HG02610 (cell line): ENCODE data around the gene DUS1L.

Experiments used
- ATAC-seq: cut with Tn5 transposase; IDR thresholded peaks from one replicate; pipeline ENCODE4 v1.9.1; 2021; ENCODE audit warnings: mild to moderate bottlenecking, moderate library complexity; ENCODE audit not compliant: unreplicated experiment

Gene DUS1L

DNA sequence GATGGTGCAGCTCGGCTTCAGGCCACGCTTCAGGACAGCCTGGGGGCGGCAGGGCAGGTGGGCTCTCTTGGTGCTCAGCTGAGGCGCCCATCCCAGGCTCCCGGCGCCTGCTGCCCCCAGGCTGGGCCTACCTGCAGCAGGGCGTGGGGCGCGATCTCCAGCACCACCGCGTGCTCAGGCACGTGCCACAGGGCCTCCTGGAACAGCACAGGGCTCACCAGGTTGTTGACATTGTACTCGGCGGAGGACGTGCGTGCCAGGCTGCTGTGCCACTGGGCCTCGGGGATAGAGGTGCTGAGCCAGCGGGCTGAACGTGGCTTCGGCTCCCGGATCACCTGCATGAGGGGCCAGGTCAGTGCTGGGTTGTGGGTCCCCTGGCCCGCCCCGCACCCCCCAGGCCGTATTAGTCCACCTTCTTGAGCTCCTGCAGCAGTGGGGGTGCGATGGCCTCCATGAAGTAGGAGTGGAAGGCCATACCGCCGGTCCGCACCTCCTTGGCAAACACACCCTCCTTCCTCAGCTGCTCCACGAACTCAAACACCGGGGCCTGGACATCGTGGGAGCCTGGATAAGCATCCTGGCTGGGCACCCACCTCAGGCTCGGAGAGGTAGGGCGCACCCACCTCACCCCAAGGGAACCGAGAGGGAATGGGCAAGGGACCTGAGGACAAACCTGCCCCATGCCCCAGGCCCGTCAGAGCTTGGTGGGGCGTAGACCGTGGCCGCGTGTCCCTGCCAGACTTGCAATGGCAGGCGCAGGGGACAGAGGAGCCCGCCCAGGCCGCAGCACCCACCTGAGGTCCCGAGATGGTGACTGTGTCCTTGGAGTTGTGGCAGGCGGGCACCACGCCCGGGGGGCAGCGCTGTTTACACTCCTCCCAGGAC is 23.5 kb upstream of the DUS1L start:
- ATAC-seq = no peak

DNA sequence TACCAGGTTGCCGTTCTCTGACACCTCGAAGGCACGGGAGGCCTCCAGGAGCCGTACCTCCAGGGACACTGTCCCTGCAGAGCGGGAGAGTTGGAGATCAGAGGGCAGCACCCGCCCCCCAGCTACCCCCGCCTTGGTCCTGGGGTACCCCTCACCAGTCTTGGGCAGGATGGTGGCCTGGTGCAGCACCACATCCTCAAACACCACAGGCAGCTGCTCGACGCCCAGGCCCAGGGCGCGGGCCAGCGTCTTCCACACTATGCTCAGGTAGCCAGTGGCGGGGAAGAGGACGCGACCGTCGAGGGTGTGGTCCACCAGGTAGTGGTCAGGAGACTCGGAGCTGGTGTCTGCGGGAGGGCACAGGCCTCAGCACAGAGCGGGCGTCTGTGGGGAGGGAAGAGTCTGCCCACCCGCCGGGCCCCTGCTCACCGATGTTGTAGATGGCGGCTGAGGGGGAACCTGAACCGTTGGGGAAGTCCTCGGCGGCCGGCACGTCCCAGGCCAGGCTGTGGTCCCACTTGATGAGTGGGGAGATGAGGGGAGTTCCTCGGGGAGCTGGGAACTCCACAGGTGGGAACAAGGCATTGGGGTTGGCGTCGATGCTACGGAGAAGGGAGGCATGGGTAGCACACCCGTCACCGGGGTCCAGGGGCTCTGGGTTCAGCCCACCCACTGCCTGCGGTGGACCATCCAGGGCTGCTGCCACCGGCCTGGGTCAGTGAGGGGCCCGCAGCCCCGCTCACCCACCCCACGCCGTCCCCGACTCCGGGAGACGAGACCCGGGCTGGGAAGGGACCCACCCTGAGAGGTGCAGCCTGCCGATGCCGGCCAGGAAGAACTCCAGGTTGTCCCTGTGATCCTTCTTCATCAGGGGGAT is 22.6 kb upstream of the DUS1L start:
- no peak for ATAC-seq

DNA sequence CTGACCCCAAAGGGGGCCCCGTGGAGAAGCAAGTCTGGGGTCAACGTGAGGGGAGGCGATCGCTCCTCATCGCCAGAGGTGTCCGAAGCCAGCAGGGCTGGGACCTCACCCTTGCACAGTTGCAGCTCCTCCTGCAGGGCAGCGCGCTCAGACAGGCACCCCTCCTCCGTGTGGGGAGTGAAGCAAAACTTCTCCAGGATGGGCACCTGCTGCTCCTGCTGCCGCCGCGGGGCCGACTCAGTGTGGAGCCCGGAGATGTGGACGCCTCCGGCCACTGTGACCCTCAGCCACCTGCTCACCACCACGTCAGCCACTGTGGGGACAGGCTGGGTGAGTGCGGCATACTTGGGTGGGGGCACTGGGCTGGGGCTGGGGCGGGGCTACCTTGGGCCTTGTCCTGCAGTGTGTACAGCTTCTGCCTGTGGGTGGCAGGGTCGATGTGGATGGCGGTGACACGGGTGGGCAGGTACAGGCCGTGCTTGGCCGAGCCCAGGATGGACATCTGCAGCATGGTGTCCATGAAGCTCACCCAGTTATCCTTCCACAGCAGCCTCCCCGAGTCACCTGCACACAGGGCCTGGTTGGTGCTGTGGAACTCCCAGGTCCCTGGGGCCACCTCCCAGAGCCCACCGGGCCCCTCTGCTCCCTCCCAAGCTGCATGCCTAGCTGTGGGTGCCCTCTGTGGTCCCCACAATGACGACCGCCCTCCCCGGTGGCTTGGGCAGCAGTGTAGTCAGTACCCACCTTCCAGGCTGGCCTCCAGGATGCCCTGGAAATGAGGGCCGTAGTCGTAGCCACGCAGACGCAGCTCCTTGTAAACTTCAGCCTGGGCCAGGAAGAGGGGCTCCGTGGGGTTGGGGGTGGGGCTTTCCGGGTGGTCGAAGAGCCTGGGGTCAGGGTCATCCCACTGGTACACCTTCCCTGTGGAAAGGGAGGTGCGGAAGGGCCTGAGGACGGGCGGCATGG is 21.6 kb upstream of the DUS1L start:
- no peak for ATAC-seq

DNA sequence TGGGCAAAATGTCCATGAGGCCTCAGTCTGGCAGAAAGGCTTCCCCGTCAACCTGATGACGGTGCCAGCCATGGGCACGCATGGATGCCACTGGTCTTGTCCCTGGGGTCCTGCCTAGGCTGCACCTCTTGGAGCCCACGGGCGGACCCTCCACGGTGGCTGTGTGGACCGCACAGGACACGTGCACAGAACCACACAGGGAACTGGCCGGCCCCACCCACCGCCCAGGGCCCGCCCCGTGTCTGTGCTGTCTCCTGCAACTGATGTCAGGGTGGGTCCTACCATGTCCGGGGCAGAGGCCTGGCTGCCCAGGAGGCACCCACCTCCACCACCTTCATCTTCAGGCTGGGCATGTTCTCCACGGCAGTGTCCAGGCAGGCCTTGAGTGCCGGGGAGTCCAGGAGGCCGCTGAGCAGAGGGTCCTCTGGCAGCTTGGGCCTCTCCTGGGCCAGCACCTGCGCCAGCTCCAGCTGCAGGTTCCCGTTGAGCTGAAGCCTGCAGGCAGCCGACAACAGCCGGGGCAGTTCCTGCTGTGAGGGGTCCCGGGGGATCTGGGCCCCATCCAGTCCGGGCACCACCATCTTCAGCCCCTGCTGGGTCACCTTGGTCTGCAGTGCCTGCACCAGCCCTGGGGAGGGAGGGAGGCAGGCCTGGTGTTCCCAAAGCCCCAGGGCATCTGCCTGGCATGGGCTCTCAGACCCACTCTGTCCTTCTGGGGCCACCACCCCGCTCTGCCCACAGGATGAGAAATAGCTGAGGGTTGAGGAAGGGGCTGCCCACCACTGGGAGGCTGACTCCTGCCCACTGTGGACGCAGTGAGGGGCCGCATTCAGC is 20.5 kb upstream of the DUS1L start:
- ATAC-seq = no peak

DNA sequence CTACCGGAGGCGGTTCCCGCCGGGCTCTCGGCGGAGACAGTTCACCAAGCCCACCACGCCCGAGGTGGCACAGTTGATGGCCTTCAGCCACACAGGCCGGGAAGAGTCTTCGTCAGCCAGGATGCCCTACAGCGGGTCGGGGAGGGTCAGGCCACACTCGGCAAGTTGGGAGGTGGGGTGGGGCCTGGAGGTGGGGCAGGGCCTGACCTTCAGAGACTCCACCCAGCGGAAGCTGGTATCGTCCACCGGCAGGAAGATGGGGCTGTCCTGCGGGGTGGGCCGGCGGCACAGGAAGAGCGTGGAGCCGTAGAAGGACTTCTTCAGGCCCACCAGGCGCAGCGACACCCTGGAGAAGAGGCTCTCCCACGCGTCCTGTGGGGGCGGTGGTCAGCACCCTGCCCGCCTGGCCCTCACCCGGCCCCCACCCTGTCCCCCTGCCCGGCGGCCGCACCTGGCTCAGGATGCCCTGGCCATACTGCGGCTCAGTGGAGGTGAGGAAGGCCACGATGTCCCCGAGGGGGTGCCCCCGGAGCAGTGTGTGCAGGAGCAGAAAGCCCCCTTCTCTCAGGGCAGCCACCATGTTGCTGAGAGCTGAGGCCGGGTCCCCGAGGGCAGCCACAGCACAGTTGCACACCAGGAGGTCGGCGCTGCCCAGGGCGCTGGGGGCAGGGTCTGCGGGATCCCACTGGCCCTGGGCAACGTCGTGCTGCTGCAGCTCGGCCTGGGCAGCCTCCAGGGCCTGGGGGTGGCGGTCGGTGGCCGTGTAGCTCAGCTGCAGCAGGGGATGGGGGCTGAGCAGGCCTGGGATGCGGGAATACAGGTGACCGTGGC is 19.6 kb upstream of the DUS1L start:
- no peak for ATAC-seq

DNA sequence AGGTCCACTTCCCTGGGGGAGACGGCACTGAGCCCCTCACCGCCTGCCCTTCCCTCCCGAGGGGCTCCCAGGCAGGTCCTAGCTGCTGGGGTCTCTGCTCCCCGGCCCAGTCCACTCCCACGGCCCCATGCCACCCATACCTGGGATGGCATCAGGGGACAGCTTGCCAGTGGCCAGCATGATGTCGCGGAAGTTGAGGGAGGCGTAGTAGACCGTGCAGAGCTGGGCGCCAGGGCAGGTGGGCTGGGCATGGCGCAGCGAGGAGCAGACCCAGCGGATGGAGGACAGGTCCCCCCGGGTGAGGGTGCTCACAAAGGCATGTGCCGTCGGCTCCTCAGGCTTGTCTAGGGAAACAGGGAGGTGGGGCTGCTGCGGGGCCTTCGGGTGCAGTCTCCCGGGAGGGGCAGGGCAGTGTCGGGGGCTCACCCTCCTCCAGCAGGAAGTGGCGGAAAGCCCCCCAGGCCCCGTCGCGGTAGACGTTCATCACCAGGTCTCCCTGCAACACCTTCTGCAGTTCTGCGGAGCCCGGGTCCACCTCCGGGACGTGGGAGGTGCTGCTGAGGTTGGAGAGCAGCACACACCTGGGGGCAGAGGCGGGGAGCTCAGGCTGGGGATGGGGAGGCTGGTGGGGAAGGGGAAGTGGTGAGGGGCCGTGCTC is 18.9 kb upstream of the DUS1L start:
- ATAC-seq = no peak

DNA sequence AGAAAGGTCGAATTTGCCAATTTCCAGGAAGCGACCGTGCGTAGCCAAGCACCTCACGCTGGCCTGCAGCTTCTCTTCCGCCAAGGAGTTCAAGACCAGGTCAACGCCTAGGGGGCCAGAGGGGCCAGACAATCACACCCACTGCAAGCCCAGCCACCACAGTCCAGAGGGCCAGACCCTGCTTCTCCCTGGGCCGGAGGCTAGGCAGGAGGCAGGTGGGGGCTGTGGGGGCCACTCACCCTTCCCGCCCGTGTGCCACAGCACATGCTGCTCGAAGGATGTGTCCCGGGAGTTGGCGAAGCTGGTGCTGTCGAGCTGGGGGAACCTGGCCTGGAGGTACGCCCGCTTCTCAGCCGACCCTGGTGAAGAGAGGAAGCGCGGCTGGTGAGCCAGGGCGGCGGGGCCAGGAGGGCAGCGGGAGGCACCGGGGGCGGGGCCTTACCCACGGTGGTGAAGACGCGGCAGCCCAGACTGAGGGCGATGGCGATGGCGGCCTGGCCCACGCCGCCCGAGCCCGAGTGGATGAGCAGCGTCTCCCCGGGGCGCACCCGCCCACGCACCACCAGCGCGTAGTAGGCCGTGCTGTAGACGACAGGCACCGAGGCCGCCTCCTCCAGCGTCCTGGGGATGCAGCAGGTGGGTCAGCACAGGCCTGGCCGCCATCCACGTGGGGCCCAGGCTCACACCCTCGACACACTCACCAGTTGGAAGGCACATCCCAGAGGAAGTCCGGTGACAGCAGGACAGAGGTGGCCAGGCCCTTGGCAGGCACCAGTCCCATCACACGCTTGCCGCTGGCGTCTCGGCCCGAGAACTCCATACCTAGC is 18.1 kb upstream of the DUS1L start:
- no peak for ATAC-seq

DNA sequence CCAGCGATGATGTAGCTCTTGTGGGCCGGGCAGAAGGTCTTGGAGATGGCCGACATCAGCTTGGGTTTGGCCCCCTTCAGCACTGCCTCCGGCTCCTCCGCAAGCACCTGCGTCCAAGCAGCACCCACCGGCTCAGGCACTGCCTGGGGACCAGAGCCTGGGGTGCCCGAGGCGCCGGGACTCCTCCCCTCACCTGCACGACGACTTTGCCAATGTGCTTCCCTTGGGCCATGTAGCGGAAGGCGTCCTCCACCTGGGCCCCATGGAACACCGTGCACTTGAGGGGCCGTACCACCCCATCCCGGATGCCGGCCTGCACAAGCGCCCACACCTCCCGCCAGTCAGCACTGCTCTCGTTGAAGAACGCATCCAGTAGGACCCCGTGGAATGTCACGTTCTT is 17.4 kb upstream of the DUS1L start:
- ATAC-seq = no peak

DNA sequence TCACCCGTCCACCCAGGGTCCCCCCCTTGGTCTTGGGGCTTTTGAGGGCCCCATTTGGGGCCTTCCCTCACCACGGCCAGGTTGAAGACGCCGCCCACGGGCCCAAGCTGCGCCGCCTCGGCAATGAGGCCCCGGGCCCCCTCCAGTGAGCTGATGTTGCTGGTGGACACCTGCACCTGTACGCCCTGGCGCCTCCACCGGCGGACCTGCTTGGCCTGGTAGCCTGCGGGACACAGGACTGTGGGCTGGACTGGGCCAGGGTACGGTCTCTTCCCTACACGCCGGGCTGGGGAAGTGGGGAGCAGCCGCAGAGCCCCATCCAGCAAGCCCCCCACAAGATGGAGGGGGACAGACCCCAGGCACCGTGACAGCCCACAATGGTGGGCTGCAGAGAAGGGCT is 16.9 kb upstream of the DUS1L start:
- no peak for ATAC-seq

DNA sequence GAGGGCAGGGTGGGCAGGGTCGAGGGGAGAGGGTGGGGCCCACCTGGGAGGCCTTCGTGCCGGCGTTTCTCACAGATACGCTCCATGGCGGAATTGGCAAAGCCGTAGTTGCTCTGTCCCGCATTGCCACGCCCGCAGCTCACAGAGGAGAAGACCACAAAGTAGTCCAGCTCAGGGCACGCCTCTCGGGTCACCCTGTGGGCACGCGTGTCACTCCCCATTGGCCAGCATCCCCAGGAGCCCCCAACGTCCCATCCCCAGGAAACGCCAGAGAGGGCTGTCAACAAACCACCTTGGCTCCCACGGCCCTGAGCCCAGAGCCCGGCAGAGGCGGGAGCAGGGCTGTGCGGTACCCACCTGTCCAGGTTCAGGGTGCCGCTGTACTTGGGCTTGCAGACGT is 16.4 kb upstream of the DUS1L start:
- ATAC-seq = no peak

DNA sequence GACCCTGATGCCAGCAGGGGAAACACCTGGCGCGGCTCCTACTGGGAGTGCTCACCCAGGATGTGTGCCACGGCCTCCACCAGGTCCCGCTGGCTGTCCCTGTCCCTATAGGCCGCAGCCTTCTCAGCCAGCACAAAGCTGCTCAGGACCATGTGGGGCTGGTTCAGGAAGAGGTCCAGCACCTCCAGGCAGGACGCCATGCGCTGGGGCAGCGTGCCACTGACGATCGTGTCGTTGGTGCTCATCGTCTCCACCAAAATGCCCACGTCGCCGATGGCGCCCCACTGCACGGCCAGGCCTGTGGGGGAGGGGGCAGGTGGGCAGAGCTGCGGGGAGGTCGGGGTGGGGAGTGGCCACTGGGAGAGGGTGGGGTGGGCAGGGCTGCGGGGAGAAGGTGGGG is 15.9 kb upstream of the DUS1L start:
- no peak for ATAC-seq

DNA sequence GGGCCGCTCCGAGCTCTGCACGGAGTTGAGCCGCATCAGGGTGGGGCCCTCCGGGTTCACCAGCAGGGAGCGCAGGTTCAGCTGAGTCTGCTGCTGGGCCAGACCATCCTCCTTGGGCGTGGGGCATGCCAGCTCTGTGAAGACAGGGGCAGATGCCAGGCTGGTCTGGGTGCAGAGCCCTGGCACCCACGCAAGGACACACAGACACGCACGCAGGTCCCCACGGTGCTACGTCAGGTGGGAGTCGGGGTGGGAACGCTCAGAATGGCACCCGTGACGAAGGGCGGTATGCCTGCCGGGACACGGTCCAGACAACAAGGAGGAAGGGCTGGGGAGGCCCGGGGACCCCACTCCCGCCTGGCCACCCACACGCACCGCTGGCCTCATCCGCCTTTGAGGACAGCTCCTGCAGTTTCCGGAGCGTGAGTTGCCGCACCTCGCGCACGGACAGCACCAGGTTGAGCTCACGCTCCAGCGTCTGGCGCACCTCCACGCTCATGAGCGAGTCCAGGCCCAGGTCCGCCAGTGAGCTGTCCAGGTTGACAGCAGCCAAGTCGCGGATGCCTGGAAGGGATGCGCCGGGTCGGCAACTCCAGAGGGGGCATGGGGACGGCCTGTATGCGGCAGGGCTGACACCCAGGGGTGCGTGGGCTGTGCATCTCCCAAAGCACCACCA is 15.3 kb upstream of the DUS1L start:
- ATAC-seq = no peak

DNA sequence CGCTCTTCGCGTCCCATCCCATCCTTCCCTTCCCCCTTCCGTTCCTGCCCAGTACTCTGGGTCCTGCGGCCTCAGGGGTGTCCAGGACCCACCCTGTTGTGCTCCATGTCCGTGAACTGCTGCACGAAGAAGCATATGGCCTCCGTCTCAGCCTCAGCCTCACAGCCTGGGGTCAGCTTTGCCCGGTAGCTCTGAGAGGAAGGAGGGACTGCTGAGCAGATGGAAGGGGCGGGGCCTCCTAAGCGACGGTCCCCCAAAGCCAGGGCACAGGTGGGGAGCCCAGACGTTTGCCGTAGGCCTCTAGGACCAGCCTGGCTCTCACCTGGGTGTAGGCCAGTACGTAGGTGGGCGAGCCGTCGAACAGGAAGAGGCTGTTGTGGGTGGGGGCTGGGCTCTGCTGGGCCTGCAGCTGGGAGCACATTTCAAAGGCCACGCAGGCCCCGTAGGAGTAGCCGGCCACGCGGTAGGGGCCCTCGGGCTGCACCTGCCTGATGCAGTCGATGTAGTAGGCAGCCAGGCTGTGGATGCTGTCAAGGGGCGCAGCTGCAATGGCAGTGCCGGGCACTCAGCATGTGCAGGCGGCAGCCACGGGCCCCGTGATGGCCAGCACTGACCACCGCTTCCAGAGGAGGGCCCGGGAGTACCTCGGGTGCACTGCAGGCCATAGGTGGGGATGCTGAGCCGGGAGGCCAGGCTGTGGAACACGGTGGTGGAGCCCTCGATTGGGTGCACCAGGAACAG is 14.6 kb upstream of the DUS1L start:
- ATAC-seq = no peak

DNA sequence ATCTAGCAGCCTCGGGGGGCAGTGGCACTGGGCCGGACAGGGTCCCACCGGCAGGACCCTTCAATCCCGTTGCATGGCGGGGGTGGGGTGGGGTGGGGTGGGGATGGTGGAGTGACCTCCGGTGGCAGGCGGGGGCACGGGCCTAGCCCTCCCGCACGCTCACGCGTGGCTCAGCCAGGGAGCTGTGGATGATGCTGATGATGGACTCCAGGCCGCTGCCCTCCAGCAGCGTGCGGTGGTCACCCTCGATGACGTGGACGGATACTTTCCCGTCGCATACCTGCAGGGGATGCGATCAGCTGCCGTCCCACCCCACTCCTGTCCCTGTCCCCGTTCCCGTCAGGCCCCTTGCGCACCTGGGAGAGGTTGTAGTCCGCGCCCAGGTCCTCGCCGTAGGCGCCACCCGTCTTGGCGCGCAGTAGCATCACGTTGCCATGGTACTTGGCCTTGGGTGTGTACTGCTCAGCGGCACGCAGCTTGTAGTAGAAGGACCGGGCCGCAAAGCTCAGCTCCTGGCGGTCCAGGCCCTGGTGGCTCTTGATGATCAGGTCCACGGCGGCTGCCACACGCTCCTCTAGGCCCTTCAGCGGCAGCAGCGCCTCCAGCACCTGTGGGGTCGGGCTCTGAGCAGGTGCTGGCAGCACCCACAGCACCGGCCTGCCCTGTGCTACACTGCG is 13.5 kb upstream of the DUS1L start:
- no peak for ATAC-seq

DNA sequence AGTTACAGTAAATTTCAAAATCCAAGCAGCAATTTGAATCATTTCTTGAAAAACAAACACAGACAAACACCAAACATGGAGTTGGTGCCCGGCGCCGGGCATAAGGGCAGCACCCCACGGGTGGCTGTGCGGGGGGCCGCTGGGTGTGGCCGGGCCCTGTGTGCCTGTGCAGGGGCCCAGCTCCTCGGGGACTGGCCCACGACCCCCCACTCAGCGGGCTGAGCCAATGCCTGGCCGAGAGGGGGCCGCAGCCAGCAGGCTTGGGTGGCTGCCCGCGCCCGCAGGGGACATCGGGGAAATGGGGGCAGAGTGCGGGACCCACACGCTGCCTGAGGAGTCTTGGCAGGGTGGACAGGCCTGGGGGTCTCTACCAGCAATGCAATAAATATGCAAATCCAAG is 12.8 kb upstream of the DUS1L start:
- ATAC-seq = no peak
